GM18517 (cell line): ENCODE data around the gene UTP4.
"Not testable (repeated sequence)": the region's sequence is repeated elsewhere in the genome, so short reads cannot be mapped to it uniquely, and the experiment has no call there.

Experiments used
- ATAC-seq: cut with Tn5 transposase; IDR thresholded peaks from one replicate; pipeline ENCODE4 v1.9.1; 2021; ENCODE audit warnings: mild to moderate bottlenecking, moderate library complexity; ENCODE audit not compliant: unreplicated experiment

UTP4 gene

DNA sequence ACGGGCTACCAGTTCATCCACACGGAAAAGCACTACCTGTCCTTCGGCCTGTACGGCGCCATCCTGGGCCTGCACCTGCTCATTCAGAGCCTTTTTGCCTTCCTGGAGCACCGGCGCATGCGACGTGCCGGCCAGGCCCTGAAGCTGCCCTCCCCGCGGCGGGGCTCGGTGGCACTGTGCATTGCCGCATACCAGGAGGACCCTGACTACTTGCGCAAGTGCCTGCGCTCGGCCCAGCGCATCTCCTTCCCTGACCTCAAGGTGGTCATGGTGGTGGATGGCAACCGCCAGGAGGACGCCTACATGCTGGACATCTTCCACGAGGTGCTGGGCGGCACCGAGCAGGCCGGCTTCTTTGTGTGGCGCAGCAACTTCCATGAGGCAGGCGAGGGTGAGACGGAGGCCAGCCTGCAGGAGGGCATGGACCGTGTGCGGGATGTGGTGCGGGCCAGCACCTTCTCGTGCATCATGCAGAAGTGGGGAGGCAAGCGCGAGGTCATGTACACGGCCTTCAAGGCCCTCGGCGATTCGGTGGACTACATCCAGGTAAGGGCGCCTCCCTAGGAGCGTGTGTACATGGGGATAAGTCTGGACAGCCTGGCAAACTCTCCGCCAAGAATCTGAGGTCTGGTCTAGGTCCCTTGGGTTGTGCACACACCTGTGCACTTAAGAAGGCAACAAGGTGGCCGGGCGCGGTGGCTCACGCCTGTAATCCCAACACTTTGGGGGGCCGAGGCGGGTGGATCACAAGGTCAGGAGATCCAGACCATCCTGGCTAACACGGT is 22.8 kb upstream of the UTP4 start:
- ATAC-seq: no peak

DNA sequence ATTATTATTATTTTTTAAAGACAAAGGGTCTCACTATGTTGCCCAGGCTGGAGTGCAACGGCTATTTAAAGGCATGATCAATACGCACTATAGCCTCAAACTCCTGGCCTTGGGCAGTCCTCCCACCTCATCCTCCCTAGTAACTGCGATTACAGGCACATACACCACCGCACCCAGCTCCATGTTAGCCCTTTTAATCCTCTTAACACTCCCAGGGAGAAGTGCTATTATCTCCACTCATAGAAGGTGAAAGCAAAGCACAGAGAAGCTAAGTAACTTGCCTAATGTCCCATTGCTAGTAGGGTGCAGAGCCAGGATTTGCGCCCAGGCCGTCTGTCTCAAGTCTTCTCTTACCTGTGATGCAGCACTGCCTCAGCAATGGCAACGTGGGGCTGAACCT is 22.0 kb upstream of the UTP4 start:
- ATAC-seq: no peak

DNA sequence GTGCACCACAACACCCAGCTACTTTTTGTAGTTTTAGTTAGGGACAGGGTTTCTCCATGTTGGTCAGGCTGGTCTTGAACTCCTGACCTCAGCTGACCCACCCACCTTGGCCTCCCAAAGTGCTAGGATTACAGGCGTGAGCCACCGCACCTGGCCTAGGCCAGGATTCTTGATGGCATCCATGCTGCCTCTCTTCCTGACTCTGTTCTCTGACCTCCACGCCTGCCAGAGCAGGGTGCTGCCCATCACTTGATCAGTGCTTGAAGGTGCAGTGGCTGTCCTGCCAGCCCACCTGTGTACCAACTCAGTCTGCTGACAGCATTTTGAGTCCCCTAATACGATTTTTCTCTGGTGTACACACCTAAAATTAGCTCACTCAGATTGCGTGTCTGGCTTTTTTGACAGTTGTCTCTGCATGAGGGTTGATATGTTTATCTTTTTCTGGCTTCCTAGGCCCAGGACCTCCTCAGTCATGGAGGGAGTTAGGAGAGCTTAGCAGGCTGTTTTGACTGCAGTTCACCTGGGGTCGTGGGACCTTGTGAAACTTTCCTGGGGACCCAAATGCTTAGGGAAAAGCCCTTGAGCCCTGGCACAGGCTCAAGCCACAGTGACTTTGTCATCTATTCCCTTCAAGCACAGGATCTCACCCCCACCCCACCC is 21.1 kb upstream of the UTP4 start:
- no peak for ATAC-seq

DNA sequence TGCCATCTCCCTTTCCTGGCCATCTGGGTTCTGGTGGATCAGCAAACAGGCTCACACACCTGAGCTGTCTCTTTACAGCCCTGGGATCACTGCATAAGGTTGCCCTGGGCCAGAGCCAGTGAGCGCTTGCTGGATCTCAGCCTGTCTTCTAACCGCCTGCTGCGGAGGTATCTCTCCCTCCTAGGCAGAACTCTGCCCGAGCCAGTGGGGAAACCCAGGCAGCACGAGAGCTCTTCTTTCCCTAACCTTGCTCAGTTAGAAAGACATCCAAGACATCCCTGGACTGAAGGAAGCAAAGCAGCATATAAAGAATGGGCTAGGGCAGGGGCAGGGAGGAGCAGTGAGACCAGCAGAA is 20.6 kb upstream of the UTP4 start:
- ATAC-seq: no peak

DNA sequence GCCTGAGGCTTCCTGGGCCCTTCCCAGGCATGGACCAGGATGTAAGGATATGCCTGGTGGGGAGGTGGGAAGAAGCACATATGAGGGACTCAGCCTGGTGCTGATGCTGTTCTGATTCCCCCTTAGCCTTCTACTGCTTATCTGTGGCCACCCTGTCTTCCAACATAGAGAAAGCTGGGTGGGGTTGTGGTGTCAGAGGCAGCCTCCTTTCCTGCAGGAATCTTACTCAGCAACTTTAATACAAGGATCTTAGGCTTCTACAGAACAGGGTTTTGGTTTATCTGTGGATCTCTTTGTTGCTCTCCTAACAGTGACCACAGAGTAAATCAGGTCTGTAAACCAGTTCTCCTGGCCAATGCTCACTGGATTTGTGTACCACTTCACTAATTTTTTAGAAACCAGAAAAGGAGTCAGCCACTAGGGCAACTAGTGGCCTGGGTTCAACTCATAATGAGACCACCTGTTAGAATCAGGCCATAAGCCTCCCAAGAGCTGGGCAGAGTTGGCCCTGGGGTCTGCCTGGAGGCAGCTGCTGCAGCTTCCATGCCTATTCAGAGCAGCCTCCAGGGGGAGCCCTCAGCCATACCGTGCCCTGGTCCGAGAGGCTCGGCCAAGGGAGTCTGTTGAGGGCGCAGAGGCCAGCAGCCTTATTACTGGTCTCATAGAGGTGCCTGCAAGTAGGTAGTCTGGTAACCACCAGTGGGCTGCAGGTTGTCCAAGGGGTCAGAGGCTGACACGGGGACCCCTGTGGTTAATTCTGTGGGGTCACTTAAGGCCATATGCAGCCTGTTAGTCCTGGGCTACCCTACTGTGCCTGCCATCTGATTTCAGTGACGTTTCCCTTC is 19.9 kb upstream of the UTP4 start:
- ATAC-seq: no peak

DNA sequence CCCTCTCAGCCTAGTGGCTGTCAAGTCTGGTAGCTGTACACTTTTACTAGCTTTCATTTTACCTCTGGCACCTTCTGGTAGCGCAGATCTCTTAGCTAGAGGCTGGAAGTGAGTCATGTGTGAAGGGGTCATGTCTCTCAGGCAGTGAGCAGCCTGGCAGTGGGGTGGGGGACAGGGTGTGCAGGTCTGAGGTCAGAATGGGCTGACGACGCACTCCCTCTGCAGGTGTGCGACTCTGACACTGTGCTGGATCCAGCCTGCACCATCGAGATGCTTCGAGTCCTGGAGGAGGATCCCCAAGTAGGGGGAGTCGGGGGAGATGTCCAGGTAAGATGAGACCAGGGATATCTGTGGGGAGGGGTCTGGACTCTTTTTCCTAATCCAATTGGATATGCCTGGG is 19.2 kb upstream of the UTP4 start:
- ATAC-seq: no peak

DNA sequence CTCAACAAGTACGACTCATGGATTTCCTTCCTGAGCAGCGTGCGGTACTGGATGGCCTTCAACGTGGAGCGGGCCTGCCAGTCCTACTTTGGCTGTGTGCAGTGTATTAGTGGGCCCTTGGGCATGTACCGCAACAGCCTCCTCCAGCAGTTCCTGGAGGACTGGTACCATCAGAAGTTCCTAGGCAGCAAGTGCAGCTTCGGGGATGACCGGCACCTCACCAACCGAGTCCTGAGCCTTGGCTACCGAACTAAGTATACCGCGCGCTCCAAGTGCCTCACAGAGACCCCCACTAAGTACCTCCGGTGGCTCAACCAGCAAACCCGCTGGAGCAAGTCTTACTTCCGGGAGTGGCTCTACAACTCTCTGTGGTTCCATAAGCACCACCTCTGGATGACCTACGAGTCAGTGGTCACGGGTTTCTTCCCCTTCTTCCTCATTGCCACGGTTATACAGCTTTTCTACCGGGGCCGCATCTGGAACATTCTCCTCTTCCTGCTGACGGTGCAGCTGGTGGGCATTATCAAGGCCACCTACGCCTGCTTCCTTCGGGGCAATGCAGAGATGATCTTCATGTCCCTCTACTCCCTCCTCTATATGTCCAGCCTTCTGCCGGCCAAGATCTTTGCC is 18.0 kb upstream of the UTP4 start:
- no peak for ATAC-seq

DNA sequence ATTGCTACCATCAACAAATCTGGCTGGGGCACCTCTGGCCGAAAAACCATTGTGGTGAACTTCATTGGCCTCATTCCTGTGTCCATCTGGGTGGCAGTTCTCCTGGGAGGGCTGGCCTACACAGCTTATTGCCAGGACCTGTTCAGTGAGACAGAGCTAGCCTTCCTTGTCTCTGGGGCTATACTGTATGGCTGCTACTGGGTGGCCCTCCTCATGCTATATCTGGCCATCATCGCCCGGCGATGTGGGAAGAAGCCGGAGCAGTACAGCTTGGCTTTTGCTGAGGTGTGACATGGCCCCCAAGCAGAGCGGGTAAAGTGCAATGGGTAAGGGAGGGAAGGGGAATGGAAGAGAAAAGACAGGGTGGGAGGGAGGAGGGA is 17.5 kb upstream of the UTP4 start:
- ATAC-seq: no peak

DNA sequence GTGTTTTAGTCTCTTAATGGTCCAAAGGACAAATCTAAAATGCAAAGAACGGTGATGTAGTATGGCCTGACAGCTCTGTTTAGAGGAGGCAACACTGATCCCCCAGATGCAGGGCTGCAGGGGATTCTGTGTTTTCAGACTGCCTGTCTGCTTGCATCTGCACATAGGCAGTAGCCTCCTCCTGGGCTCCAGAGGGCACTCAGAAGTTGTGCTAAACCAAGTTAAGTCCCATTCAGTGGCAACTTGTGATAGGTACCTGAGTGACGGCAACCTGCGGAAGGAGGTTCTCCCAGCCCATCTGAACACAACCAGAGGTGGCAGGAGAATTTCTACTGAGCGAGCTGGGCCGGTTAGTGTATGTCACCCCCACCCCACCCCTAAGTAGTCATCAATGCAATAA is 17.1 kb upstream of the UTP4 start:
- no peak for ATAC-seq

DNA sequence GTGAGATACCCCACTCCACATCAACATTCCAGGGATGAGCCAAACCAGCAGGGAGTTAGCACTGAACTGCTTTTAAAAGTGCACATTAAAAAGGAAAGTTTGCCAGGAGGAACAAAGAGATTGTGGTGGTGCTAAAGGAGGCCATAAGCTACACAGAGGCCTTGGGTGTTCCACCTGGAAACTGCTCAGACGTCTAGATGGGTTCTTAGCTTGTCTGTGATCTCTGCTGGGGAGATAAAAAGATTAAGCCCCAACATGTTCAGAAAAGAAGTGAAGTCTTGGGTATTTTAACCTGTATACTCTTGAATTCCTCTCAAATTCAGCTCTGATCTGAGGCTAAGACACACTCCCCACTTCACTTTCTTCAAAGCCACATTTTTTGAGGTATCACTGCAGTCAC is 16.6 kb upstream of the UTP4 start:
- no peak for ATAC-seq

DNA sequence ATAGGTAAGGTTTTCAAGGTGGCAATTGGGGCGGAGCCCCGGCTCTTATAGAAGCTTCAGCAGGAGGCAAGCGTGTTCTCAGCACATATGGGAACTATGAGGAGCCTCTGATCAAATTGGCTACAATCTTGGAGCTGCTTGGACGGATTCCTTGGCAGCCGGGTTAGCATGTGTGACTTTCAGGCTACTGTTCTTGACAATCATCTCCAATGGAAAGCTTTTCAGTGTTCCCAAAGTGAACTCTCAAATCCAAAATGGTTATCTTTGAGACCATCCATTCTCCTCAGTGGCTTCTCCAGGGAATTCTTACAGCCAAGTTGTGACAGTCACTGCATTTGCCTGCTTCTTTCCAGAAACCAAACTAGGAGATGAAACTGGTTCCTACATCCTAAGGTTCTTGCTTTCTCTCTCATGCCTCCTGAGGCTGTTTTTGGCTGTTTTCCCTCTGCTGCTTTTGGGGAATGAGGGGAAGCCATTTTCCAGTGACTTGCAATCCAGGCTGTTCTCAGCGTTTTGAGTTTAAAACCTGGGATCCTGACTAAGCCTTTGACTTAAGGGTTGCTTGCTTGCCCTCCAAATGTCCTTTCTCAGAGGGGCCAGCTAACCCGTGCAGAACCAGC is 16.1 kb upstream of the UTP4 start:
- ATAC-seq: no peak

DNA sequence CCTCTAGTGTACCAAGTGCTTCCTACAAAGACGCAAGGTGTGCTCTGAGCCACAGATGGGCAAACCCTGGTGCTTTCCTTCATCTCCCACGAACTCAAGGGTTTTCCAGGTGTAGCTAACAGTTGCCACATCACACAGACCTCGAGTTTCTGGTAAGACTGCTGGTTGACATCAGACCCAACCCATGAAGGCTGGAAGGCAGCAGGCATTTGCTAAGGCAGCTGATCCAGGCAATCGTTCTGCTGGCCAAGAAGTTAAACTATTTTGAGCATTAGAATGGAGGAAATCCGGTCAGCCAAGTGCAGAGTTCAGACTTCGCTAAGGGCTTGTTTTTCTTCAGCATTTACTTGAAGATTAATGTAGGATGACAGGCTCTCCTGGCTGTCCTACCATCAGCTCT is 15.5 kb upstream of the UTP4 start:
- ATAC-seq: no peak

DNA sequence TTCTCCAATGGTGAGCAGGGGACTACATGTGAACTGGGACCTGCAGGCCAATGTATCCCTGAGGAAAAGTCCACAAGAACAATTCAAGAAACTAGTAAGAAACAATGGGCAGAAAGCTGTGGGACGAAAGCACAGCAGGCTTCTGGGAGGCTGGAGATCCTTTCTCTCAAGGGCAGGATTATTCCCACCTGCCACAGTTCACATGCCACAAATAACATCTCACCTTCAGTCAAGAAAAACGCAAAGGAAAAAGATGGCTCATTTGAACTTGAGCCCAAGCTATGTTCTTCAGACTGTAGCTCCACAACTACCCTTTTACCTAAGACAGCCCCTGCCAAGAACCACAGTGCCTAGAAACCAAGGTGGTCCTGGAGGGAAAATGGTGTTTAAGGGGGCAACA is 14.0 kb upstream of the UTP4 start:
- ATAC-seq: no peak

DNA sequence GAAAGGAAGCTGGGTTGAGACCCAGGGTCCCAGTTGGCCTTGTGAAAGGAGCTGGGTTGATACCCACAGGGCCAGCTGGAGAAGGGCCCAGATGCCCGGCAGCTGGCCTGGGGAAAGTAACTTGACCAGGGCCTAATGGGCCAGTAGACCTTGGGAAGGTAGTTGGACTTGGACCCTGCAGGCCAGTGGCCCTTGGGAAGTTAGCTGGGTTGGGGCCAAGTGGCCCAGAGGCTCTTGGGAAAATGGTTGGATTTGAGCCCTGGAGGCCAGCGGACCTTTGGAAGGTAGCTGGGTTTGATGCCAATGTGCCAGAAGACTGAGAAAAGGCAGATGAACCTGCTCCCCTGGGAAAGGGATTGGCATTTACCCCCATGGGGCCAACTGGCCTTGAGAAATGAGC is 13.5 kb upstream of the UTP4 start:
- ATAC-seq: no peak

DNA sequence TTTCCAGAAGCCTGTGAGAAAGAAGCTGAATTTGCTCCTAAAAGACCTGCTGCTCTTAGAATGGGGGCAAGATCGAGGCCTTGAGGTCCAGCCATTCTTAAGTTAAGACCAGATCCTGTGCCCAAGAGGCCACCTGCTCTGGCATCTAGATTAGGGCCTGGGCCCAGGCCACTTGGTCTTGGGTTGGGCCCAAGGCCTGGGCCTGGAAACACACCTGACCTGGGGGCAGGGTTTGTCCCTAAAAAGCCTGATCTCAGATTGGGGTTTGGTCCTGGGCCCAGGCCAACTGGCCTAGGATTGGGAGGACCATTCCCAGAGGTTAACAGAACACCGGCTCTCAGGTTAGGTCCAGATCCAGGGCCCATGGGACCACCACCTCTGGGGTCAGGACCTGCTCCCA is 12.9 kb upstream of the UTP4 start:
- ATAC-seq: no peak

DNA sequence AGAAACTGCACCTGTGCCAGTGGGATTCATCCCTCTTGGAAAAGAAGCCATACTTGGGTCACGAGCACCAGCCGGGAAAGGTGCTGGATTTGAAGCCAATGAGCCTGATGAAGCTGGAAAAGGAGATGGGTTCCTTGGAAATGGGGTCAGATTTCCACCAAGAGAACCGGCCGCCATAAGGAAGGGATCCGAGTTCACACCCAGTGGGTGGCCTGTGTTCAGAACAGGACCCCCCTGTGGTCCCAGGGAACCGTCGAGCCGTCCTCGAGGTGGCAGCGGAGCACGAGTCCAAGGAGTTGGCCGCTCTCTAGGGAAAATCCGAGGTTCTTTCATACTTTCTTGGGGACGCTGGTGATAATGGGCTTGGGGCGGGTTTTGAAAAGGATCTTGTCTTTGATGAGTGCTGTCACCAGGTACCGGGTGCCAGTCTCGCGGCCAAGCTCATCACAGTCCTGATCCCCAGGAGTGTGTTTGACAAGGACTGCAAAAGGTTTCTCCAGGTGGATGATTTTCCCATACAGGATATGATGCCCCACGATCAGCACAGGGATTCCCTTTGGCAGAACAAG is 12.3 kb upstream of the UTP4 start:
- ATAC-seq: no peak

DNA sequence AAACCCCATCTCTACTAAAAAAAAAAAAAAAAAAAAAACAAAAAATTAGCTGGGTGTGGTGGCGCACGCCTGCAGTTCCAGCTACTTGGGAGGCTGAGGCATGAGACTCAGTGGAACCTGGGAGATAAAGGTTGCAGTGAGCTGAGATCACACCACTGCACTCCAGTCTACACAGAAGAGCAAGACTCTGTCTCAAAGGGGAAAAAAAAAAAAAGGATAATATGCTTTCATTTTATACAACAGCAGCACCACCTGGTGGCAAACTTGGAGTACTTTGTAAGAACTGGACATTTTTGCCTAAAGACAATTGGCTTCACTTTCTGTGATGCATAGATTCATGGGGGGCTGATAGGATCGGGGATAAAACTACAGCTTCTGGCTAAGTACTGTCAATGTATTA is 8.5 kb upstream of the UTP4 start:
- ATAC-seq: no peak

DNA sequence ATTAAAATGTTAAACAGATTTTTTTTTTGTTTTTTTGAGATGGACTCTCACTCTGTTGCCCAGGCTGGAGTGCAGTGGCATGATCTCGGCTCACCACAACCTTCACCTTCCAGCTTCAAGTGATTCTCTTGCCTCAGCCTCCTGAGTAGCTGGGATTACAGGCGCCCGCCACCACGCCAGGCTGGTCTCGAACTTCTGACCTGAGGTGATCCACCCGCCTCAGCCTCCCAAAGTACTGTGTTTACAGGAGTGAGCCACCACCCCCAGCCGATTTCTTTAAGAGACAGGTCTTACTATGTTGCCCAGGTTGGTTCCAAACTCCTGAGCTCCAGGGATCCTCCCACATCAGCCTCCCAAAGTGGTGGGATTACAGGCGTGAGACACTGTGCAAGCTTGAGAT is 8.0 kb upstream of the UTP4 start:
- ATAC-seq: not testable (repeated sequence)

DNA sequence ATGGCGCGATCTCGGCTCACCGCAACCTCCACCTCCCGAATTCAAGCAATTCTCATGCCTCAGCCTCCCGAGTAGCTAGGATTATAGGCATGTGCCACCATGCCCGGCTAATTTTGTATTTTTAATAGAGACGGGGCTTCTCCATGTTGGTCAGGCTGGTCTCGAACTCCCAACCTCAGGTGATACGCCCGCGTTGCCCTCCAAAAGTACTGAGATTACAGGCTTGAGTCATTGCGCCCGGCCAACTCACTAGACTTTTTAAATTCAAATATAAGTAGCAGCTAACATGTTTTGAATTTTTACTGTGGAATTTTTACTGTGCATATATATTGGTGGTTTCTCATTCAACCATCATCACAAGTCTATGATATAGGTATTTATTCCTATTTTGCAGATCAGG is 7.5 kb upstream of the UTP4 start:
- ATAC-seq: not testable (repeated sequence)

DNA sequence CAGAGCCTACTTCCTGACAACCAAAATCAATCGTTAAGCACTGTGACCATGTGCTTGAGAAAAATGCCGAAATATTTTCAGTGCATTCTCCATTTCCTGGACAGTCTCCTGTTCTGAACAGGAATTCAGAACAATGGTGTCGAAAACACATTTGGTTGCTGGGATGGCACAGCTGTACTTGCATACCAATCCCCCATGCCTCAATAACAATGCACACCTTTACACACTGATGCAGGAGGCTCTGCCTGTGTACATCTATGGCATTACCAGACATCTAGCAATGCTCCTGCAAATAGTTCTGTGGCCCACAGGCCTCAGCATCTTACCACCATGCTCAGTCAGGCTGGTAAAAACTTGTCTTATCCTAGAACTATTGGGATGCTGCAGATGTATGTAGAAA is 6.2 kb upstream of the UTP4 start:
- no peak for ATAC-seq

DNA sequence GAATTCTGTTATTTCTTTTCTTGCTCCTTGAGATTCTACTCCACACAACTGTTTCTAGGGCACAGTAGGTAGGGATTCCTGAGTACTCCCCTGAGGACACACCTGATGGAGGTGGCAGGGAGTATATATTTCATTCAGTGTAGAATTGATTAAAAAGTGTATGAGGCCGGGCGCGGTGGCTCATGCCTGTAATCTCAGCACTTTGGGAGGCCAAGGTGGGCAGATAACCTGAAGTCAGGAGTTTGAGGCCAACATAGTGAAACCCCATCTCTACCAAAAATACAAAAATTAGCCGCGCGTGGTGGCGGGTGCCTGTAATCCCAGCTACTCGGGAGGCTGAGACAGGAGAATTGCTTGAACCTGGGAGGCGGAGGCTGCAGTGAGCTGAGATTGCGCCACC is 5.6 kb upstream of the UTP4 start:
- not testable (repeated sequence) for ATAC-seq
